Transverse colon (tissue), 1 donor: Measurements from ENCODE around the gene PSMG1.

Source experiments
- EP300 ChIP-seq: sonication (generic); formaldehyde crosslinking; IDR thresholded peaks from one replicate; pipeline ENCODE4 v1.6.1; 2017; ENCODE audit warnings: antibody characterized with exemption, low read depth
- POLR2A ChIP-seq: fragments of 450-650 bp; IDR thresholded peaks from one replicate; pipeline ENCODE4 v1.6.1; 2016; ENCODE audit warnings: antibody characterized with exemption, mild to moderate bottlenecking, moderate library complexity

GRCh38 chr21:39149882-39150281, 33.4 kb downstream of the PSMG1 start:
- TF ChIP-seq EP300 (no peak), POLR2A (no peak)
